Measurements from ENCODE around the gene TBC1D2.
"Not testable (repeated sequence)": the region's sequence is repeated elsewhere in the genome, so short reads cannot be mapped to it uniquely, and the experiment has no call there.

The TBC1D2 gene

DNA sequence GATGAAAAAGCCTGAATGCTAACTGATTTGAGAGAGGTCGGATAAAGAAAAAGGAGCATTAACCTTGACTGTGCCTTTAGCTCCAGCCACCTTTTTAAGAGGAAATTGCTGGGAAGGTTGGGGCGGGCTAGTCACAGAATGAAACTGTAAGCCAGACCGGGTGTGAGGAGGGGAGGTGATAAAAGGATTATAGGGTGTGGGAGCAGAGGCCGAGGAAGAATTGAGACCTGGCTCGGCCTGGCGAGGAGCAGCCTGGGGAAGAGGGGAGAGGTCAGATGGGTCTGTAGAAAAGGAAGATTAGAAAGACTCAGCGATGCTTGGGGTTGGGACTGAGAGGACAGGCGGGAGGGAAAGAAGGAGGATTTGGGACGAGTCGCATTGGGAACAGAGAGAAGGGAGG, 14.2 kb upstream of the TBC1D2 start:
- not testable (repeated sequence) for DNase-seq

DNA sequence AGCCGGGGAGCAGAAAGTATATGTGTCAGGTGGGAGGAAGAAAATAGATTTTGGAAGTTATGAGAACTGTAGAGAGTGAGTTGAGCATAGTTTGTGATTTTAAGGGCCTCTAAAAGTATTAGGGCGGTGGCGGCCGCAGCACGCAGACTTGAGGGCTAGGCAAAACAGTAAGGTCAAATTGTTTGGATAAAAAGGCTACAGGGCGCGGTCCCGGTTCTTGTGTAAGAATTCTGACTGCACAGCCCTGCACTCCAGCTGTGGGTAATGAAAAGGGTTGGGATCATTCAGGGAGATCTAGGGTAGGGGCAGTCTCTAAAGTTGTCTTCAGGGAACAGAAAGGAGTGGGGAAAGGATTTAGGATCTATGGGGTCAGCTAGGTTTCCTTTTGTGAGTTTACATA, 12.1 kb upstream of the TBC1D2 start:
- not testable (repeated sequence) for DNase-seq

DNA sequence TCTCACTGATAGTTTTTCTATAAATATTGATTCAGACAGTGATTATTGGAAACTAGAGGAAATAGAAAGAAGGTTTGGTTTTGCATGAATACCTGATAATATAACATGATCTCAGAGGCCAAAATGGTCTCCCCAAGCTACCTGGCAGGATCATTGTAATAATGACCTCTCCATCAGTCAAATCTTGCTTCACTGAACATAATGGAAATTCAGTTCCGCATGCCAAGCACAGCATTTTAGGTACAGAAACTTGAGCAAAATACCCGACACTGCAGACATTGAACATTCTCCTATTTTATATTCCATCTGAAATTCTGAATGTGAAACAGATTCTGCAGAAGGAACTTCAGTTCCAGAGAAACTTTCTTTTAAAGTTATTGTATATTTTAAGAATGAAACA, 9.1 kb upstream of the TBC1D2 start:
- no peak for DNase-seq

DNA sequence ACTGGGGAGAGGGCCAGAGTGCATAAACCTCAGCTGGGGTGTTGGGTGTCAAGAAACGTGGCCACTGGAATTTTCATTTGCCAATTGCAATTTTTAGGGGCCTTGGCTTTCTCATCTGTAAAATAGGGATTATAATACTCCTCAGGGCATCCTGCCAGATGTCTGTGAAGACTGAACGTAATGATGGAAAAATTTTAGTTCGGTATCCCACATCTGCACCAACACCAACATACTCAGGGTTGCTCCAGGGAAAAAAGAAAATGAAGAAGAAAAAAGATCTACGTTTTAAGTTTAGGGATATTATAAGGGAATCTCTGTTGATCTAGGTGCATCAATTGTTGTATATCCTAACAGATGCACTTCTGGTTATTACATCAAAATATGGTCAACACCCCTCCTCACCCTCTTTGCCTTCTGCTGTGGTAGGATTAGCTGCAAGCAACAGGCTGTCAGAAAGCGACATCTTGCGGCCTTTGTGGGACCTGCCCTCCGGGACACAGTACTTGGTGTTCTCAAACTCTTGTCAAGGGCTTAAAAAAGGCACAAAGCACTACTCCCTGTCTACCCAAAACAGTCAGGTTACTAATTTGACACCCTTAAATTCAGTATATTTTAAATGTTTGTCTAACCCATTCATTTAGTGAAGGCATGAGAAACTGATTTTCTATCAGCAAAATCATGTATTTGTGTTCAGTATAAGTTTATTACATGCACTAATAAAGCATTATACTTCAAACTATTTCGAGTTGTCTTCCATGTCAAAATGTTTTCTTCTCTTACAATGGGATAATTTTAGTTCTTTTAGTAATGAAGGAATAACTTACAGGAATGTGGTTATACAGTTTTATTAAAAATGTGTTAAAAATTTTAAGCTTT, 8.3 kb upstream of the TBC1D2 start:
- peak; percentile 78 for DNase-seq

DNA sequence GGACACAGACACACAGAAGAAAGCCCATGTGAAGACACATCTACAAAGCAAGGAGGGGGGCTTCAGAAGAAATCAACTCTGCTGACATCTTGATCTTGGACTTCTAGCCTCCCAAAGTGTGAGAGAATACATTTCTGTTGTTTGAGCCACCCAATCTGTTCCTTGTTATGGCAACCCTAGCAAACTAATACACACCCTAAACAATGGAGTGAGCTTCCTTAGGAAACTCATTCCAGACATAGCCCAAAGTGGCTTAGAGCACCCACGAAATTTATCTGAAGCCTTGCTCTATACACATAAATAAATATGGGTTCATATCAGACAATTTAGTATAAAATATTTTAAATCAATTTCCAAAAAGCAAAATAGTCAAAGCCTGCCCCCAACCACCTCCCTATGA, 7.6 kb upstream of the TBC1D2 start:
- DNase-seq: no peak

DNA sequence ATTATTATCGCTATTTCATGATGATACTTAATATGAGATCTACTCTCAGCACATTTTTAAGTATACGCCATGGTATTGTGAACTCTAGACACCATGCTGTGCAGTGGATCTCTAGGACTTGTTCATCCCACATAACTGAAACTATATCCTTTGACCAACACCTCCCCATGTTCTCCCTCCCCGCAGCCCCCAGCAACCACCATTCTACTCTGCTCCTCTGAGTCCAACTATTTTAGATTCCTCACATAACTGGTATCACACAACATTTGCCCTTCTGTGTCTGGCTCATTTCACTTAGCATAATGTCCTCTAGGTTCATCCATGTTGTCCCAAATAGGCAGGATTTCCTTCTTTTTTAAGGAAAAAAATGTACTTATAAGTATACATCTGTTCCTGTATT, 6.6 kb upstream of the TBC1D2 start:
- no peak for DNase-seq

DNA sequence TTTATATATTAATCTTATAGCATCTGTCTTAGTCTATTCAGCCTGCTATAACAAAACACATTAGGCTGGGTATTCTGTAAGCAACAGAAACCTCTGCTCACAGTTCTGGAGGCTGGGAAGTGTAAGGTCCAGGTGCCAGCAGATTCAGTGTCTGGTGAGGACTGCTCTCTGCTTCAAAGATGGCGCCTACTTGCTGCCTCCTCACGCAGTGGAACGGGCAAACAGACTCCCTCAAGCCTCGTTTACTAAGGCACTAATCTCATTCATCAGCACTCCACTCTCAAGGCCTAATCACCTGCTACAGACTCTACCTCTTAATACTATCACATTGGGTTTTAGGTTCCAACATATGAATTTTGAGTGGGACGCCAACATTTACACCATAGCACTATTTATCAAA, 5.2 kb upstream of the TBC1D2 start:
- no peak for DNase-seq

DNA sequence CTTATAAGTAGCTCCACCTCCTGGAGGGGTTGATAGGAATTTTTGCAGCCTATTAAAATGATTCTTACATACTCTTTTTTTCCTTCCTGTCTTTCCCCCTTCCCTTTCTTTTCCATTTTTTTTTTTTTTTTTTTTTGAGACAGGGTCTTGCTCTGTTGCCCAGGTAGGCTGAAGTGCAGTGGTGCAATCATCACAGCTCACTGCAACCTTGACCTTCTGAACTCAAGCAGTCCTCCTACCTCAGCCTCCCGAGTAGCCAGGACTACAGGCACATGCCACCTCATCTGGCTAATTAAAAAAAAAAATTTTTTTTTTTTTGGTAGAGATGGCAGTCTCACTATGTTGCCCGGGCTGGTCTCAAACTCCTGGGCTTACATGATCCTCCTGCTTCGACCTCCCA, 4.3 kb upstream of the TBC1D2 start:
- no peak for DNase-seq

DNA sequence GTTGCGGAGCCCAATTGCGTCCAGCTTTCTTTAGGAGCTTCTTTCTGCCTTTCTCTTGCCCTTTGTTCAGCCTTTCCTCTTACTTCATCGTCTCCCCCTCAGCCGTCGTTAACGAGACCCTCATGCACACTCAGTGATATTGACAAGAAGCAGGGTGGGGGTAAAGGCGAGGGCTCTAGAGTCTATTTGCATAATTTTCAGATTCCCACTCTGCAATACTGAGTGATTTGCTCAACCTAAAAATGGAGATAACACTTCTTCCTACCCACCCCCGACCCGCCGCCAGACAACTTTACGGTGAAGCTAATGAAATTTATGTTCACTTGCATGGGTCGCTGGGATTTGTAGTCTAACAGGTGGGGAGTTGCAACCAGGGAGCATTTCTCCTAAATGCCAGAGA, 1.3 kb upstream of the TBC1D2 start:
- peak; percentile 7 for DNase-seq

DNA sequence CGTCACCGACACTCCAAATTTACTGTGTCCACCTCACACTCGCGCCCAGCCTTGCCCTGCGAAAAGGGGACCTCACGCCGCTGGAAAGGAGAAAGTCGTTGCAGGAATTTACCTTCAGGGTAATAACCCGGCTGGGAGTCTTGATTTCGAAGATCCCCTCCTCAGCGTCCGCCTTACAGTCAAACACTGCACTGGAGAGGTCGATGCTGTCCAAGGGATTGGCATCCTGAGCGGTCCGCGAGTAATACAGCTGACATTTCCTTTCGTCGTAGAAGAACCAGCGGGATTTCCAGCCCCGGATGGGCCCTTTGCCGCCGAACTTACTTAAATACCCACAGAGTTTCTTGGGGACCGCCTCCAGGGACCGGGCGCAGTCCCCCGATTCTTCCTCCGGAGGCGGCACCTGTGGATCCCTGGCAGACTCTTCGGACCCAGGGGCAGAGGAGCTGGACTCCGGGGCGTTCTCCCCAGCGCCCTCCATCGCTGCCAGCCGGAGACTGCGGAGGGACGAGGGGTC, 330 bp downstream of the TBC1D2 start:
- DNase-seq: no peak

DNA sequence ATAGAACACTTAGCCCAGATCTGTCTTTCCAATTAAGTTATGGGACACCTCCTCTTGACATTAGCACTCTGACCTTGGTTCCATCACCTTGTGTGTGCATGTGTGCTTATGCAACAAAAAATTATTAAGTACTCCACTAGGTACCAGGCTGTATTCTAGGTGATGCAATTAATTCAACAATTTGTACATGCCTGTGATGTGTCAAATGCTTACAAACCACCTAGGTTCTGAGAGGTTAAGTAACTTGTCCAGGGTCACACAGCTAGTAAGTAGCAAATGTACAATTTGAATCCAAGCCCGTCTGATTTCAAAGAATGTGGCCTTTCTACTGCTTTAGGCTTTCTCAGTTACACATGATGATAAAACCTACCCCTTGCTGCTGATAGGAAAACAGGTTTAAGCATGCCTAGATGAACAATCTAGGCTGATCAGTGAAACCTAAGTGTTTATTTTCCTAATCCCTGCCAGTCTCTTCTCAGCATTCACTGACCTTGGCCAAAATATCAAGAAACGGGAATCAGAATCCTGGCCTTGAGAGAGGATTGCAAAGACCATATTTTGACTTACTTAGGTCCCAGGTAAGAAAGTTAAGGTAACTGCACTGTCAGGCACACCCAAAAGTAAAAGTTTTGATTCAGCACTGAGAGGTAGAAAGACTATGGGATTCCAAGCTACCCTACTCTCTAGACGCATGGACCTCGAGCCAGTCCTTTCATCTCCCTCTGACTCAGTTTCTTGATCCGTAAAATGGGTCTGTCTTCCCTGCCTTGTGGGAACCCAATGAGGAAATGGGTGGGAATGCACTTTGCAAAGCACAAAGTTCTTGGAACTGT, 1.0 kb downstream of the TBC1D2 start:
- DNase-seq: no peak

DNA sequence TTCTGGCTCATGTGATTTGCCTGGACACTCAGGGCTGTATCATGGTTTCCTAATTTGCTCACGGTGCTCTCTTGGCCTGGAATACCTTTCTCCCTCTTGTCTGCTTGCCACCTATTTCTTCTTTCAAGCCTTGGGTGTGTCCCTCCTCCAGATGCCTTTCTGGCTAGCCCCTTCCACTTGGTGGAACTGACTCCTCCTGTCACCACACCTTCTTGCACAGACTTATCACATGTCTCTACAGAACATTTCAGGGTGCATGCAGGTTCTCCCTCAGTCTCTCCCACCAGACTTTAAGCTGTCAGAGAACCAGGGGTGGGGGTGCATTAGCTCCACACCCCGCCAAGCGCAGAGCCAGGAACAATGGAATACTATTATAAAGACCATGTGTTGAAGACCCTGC, 1.9 kb downstream of the TBC1D2 start:
- no peak for DNase-seq

DNA sequence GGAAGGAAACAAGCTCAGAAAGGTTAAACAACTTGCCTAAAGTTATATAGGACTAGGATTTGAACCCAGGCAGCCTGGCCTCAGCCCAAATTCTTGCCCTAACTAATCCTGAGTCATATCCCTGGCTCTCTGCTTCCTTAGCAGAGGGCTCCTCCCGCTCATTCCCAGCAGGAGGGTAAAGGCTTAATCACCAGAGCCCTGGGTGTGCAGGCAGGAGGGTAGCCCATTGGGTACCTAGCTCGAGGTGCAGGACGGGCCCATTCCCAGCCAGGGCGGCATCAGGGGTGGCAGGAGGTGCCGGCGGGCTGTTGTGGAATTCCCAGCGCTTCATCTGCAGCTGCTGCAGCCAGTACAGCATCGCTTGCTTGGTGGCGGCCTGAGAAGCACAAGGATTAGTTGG, 3.9 kb downstream of the TBC1D2 start:
- DNase-seq: no peak

DNA sequence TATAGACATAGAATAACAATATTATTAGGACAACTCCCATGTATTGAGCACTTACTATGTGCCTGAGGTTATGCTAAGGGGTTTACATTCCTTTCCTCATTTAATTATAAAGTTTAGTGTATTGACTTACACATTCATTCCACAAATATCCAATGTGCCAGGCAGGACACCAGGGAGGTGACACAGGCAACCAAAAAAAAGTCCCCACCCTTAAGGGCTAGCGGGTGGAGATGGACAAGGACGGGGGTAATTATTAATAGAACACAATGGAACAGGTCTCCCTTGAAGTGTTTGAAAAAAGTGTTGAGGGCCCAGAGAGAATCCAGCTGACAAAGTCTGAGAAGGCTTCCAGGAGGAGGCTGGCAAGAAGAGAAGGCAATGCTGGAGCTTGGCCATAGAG, 5.7 kb downstream of the TBC1D2 start:
- DNase-seq: no peak

DNA sequence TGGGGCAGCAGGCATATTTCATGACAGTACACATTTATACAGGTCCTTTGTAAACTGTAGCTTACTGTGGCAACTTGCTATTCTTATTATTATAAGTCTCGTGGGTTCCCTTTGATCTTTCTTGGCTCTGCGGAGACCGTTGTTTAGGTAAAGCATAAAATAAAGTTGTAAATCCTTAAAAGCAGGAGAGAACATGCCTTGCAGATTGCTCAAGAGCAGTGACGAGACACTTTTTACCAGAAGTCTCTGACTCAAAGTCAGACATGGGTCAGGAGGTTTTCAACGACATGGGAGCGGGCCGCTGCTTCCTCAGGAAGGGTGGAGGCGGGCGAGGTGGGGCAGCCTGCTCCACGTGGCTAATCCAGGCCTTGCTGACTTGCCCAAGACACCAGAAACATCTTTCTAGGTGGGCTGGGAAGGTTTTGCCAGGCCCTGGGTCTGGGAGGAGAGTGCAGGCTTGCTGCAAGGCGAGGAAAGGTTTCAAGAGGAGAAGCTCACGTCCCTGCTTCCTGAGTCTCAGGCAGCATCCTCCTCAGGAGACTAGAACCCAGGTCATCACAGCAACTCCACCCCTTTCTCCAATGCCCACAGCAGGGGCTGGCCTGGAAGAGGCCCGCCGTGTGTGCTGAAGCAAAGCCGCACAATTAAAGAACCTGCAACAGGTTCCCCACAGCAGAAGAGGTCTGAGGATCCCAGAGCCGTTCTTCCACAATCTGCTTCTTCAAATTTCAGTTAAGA, 6.5 kb downstream of the TBC1D2 start:
- DNase-seq: peak; percentile 22

DNA sequence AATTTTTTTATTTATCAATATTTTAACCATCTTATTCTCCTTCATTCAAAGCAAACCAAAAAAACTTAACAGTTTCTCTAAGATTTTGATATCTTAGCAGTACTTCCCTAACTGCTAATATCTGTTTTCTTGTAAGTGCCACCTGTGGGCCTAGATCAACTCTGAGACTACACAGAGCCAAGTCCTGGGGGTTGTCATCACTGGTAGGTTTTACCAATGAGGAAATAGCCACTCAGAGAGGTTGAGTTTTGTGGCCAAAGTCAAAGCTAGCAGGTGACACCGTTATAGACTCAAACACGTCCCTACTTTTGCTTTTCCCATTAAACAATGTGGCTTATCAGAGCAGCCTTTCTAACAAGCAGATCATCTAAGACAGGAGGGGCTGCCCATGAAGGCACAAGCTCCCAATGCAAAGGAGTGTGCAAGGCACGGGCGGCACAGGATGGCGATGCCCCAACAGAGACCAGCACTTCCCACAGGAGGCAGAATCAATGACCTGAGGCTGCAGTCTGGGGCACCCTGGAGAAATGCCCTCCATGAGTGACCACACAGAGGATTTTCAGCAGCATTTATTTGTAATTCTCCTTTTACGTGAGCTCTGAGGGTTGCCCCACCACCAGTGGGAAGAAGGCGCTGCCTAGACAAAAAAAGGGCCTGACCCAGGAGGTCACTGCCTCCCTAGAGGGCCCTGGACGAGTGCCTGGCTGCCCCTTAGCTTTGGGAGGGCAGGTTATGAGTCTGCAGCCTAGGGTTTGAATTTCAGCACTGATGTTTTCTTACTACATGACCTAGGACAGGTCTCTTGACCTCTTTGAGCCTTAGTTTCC, 7.4 kb downstream of the TBC1D2 start:
- DNase-seq: no peak

DNA sequence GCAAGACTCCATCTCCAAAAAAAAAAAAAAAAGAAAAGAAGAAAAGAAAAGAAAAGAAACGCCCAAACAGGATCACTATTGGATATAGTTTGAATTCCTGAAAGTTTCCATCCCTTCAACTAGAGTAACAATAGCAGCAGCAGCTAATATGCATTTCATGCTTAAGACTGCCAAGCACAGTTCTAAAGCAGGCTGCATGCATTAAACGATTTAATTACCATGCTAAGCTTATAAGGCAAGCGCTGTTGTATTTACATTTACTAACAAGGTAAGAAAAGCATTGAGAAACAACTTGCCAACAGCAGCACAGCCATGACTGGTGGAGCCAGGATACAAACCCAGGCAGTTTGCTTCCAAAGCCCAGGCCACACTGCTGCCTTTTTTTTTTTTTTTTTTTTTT, 13.0 kb downstream of the TBC1D2 start:
- DNase-seq: no peak

DNA sequence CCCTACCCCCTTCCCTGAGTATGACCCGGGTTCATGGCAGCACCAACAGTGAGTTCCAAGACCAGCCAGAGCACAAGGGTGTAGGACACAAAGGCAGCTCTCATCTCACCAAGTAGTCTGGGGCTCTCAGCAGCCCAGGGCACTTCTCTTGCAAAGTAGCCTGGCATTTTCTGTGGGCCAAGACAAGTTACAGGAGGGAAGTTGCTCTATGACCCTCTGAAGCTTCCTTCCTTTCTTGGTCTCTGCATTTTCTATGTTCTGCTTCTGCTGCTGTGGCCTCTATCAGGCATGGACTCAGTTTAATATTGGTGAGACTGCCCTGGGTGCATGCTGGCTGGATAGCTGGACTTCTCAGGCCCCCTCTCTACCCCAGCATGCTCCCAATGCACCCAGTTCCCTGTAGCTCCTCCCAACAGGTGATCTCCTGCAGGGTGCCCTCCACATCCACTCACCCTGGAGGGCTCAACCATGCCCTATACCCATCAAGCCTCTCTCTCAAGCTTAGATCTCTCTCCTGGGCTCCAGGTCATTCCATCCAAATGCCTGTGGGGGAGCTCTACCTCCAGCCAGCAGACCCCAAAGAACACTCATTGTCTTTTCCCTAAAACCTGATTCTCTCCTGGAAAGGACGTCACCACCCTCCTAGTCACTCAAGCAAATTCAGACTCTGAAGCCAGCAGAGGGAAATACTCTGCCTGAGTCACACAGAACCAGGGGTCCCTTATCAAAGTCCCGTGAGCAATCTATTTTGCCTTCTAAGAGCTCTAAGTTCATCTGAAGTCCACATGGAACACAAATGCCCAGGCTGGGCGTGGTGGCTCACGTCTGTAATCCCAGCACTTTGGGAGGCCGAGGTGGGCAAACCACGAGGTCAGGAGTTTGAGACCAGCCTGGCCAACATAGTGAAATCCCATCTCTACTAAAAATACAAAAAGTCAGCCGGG, 13.8 kb downstream of the TBC1D2 start:
- DNase-seq: no peak

DNA sequence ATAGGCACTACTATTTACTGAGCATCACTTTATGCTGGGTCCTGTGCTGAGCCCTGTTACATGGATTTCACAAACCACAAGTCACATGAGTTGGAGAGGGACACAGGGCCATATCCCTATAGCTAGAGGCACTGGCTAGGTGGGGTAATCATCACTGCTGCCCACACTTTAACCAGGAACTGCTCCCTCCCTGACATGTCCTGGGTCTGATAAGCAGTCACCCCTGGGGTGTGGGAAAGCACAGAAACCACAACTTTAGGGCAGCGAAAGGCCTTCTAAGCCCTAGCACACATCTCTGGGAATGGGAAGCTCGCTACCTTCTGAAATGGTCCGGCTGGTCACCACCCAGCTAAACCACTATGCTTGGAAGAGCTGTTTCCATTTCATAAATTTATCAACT, 15.0 kb downstream of the TBC1D2 start:
- DNase-seq: no peak

DNA sequence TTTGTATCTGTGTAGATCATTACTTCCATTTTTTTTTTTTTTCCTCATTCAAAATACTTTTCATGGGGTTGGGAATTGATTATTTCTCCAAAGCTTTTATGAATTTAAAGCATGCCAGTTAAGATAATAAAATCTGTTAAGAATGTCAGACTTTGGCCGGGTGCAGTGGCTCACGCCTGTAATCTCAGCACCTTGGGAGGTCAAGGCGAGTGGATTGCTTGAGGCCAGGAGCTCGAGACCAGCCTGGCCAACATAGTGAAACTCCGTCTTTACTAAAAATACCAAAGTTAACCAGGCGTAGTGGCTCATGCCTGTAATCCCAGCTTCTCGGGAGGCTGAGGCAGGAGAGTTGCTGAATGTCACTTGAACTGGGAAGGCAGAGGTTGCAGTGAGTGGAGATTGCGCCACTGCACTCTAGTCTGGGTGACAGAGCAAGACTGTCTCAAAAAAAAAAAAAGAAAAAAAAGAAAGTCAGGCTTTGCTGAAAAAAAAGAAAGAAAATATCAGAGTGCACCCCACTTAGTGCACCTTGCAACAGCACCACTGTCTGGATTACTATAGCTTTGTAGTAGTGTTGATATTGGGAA, 18.5 kb downstream of the TBC1D2 start:
- no peak for DNase-seq

DNA sequence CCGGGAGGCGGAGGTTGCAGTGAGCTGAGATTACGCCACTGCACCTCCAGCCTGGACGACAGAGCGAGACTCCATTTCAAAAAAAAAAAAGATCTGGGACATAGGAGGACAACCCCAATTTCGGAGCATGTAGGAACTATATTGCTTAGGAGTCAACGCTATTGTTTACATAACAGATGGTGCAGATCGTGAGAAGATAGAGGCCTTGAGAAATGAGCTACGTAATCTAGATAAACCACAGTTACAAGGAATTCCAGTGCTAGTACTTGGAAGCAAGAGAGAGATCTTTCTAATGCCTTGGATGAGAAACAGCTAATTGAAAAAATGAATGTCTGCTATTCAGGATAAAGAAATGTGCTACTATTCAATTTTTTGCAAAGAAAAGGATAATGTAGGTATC, 20.3 kb downstream of the TBC1D2 start:
- DNase-seq: no peak
